Esophagus muscularis mucosa (tissue), 4 donors: ENCODE results near the gene FAM25G. TPM values are rescaled to one million over a fixed set of nuclear protein-coding genes. Genes with fewer than 3 reads are reported as not detected.

Source experiments
- DNase-seq: peaks from one replicate; pipeline ENCODE4 v3.0.0-alpha.2; 2017; ENCODE audit errors: extremely low spot score
- H3K27ac ChIP-seq, 4 donors: fragments of 200-600 bp; sonication (generic); replicated peaks in 1 of 4; 1 replicate in 3 of 4; 2 replicates in 1 of 4; pipeline ENCODE4 v1.5.1; 2016 to 2019; ENCODE audit warnings: mild to moderate bottlenecking in 1 of 4
- H3K27me3 ChIP-seq, 4 donors: fragments of 200-600 bp; sonication (generic); one replicate each; pipeline versions ENCODE4 v1.5.1 to v1.6.0; 2016 to 2019
- H3K36me3 ChIP-seq, 4 donors: fragments of 200-600 bp; sonication (generic); one replicate each; pipeline ENCODE4 v1.5.1; 2016 to 2019
- H3K4me1 ChIP-seq, 4 donors: fragments of 200-600 bp; sonication (generic); one replicate each; pipeline ENCODE4 v1.5.1; 2016 to 2019
- H3K4me3 ChIP-seq, 4 donors: fragments of 200-600 bp; sonication (generic); 1 replicate in 2 of 4; 2 replicates in 2 of 4; pipeline ENCODE4 v1.5.1; 2016 to 2019; ENCODE audit warnings: mild to moderate bottlenecking in 4 of 4, moderate library complexity in 1 of 4
- H3K9me3 ChIP-seq, 4 donors: fragments of 200-600 bp; sonication (generic); 1 replicate in 3 of 4; 2 replicates in 1 of 4; pipeline ENCODE4 v1.5.1; 2016 to 2019
- EP300 ChIP-seq: sonication (generic); formaldehyde crosslinking; IDR thresholded peaks from one replicate; pipeline ENCODE4 v1.6.1; 2017; ENCODE audit warnings: antibody characterized with exemption
- POLR2A ChIP-seq: fragments of 450-650 bp; IDR thresholded peaks from one replicate; pipeline ENCODE4 v1.6.1; 2017; ENCODE audit warnings: antibody characterized with exemption, moderate library complexity, mild to moderate bottlenecking, low read depth
- POLR2AphosphoS5 ChIP-seq, 2 donors: sonication (generic); formaldehyde crosslinking; IDR thresholded peaks; one replicate each; pipeline ENCODE4 v1.6.1; 2017; ENCODE audit warnings: antibody characterized with exemption in 2 of 2
- WGBS: methylation state at CpG from one replicate; pipeline ENCODE4 v1.1.5; 2018; 5-methylcytosine and 5-hydroxymethylcytosine counted together
- intact Hi-C: fragments of 100-400 bp; cut with DNase I; formaldehyde crosslinking; loops from one replicate; pipeline ENCODE4 v1.15.1; 2023
- small RNA-seq, 3 donors: library from RNA; depleted of rRNA; stranded (forward); fragments of <200 nt; gene quantifications; one replicate each; pipeline ENCODE3, GENCODE V24; 2016
- total RNA-seq, 4 donors: library from RNA; depleted of rRNA; stranded (reverse); fragments of >200 nt; gene quantifications; one replicate each; pipeline versions ENCODE4 v1.1.0 to v1.2.1, GENCODE V29; 2016
- TF ChIP-seq, protein P1 (sequence below), 3 experiments: fragments of 200-600 bp in 2 of 3; fragments of 450-650 bp in 1 of 3; sonication (generic) in 2 of 3; IDR thresholded peaks; one replicate each; pipeline ENCODE4 v1.5.1; 2017 to 2019; ENCODE audit warnings: antibody characterized with exemption in 3 of 3, mild to moderate bottlenecking in 2 of 3, moderate library complexity in 1 of 3

Gene FAM25G
- total RNA-seq, 4 donors from 2014 or later: not detected

DNA sequence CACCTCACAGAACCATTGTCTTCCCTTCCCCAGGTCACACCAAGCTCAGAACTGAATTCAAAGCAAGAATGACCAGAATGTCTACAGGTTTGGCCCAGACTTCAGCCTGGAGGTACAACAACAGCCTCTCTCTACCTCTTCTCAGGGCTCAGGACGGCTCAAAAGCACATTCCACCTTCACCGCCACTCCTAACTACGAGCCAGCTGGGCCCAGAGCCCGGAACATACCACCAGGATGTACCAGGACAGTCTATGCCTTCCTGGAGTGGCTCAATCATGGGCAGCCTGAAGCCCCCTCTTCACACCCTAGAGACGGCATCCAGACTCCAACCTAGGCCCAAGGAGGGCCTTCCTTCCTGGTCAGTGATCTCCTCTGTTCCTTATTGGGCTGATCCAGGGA is 49.1 kb downstream of the FAM25G start:
- intact Hi-C loops: no loop called here
- TF ChIP-seq EP300 (no peak), POLR2A (no peak)
- Histone ChIP-seq H3K27me3 (peaks cover 0 to 18% (median 0%) of the 10 kb centered on the region in 4 donors), H3K27ac (no peak overlapping the region), H3K4me1 (no peaks in the 10 kb centered on the region), H3K36me3 (no peaks in the 10 kb centered on the region), H3K9me3 (peaks cover 0 to 36% (median 21%) of the 10 kb centered on the region in 4 donors), H3K4me3 (no peak overlapping the region)
- DNase-seq: no peak
- 85% methylated on average over 4 of the region's 5 CpGs for WGBS

GRCh38 chr10:47441938-47442337 is 49.6 kb downstream of the FAM25G start:
- no peak for DNase-seq
- WGBS: 62% methylated on average over 4 of the region's 4 CpGs
- H3K36me3 ChIP-seq: no peaks in the 10 kb centered on the region
- TF ChIP-seq, protein P1, sequence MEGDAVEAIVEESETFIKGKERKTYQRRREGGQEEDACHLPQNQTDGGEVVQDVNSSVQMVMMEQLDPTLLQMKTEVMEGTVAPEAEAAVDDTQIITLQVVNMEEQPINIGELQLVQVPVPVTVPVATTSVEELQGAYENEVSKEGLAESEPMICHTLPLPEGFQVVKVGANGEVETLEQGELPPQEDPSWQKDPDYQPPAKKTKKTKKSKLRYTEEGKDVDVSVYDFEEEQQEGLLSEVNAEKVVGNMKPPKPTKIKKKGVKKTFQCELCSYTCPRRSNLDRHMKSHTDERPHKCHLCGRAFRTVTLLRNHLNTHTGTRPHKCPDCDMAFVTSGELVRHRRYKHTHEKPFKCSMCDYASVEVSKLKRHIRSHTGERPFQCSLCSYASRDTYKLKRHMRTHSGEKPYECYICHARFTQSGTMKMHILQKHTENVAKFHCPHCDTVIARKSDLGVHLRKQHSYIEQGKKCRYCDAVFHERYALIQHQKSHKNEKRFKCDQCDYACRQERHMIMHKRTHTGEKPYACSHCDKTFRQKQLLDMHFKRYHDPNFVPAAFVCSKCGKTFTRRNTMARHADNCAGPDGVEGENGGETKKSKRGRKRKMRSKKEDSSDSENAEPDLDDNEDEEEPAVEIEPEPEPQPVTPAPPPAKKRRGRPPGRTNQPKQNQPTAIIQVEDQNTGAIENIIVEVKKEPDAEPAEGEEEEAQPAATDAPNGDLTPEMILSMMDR (IDR thresholded peaks at IDR 0.05): no peak
- TF ChIP-seq EP300 (no peak), POLR2A (no peak), POLR2AphosphoS5 (IDR thresholded peaks at IDR 0.05) (no peak)
- H3K4me1 ChIP-seq: no peaks in the 10 kb centered on the region
- intact Hi-C loops: no loop called here
- no peak overlapping the region for H3K4me3 ChIP-seq
- peaks cover 0 to 18% (median 0%) of the 10 kb centered on the region in 4 donors for H3K27me3 ChIP-seq
- H3K9me3 ChIP-seq: peaks cover 0 to 39% (median 22%) of the 10 kb centered on the region in 4 donors
- H3K27ac ChIP-seq: no peak overlapping the region

GRCh38 chr10:47440207-47440606 is 51.3 kb downstream of the FAM25G start:
- peaks cover 0 to 22% (median 8%) of the 10 kb centered on the region in 4 donors for H3K9me3 ChIP-seq
- H3K4me1 ChIP-seq: no peaks in the 10 kb centered on the region
- no peaks in the 10 kb centered on the region for H3K36me3 ChIP-seq
- intact Hi-C loops: no loop called here
- no peak for TF ChIP-seq POLR2AphosphoS5 (IDR thresholded peaks at IDR 0.05)
- TF ChIP-seq EP300: no peak
- no peak for TF ChIP-seq POLR2A
- TF ChIP-seq, protein P1 (IDR thresholded peaks at IDR 0.05): no peak
- H3K27me3 ChIP-seq: peaks cover 0 to 18% (median 0%) of the 10 kb centered on the region in 4 donors
- no peak overlapping the region for H3K27ac ChIP-seq
- no peak for DNase-seq
- no peak overlapping the region for H3K4me3 ChIP-seq
- WGBS: 85% methylated on average over 4 of the region's 4 CpGs

GRCh38 chr10:47438857-47439474 is 52.5 kb downstream of the FAM25G start:
- Histone ChIP-seq H3K4me1 (no peaks in the 10 kb centered on the region), H3K4me3 (no peak overlapping the region), H3K27ac (no peak overlapping the region), H3K27me3 (peaks cover 0 to 18% (median 0%) of the 10 kb centered on the region in 4 donors), H3K36me3 (no peaks in the 10 kb centered on the region), H3K9me3 (peaks cover 0 to 16% (median 9%) of the 10 kb centered on the region in 4 donors)
- 61% methylated on average over 6 of the region's 6 CpGs for WGBS
- no peak for DNase-seq
- intact Hi-C loops: no loop called here
- TF ChIP-seq POLR2AphosphoS5 (IDR thresholded peaks at IDR 0.05) (no peak), POLR2A (no peak), EP300 (no peak)
- TF ChIP-seq, protein P1 (IDR thresholded peaks at IDR 0.05): no peak

Small RNAs within 50 kb of the gene (small RNA-seq; reads per million reads assigned to genes)
- gene AL591684.3 (0 reads per million in 3 donors), gene RNA5SP312 (0 reads per million in 3 donors)

Other genes starting within 250 kb of the FAM25G start
- gene GDF10, start 191.5 kb downstream of the FAM25G start, total RNA-seq: 10 to 100 TPM in 3 of 4 donors, 1 to 10 TPM in 1; 5.6 to 33.3 (median 29.5) TPM
- not detected for gene GDF2, start 169.2 kb downstream of the FAM25G start, total RNA-seq
- under 1 TPM in 2 of 4 donors, not detected in 2; under 0.01 to 0.06 TPM for gene RBP3, start 143.3 kb downstream of the FAM25G start, total RNA-seq
- under 1 TPM in 1 of 4 donors, not detected in 3; 0.11 TPM for gene ZNF488, start 107.4 kb downstream of the FAM25G start, total RNA-seq
- gene ANXA8, start 7.6 kb downstream of the FAM25G start, total RNA-seq: not detected
- gene AGAP9, start 31.9 kb upstream of the FAM25G start, total RNA-seq: 1 to 10 TPM; 2.6 to 5.4 (median 3.8) TPM